Ishikawa (cell line): ENCODE data around the gene LHPP.

ENCODE experiments used
- CEBPB ChIP-seq: IDR thresholded peaks from 2 replicates; pipeline ENCODE4 v1.6.1; 2012
- CREB1 ChIP-seq: IDR thresholded peaks from 2 replicates; pipeline ENCODE4 v1.6.1; 2012; ENCODE audit warnings: low read depth
- EGR1 ChIP-seq: IDR thresholded peaks from 2 replicates; pipeline ENCODE4 v1.6.1; 2012
- EP300 ChIP-seq: IDR thresholded peaks from 2 replicates; pipeline ENCODE4 v1.6.1; 2012; ENCODE audit warnings: borderline replicate concordance
- FOXM1 ChIP-seq: IDR thresholded peaks from 2 replicates; pipeline ENCODE4 v1.6.1; 2012; ENCODE audit warnings: low read depth, borderline replicate concordance
- MAX ChIP-seq: IDR thresholded peaks from 2 replicates; pipeline ENCODE4 v1.6.1; 2012
- NFIC ChIP-seq: IDR thresholded peaks from 2 replicates; pipeline ENCODE4 v1.6.1; 2012
- RAD21 ChIP-seq: IDR thresholded peaks from 2 replicates; pipeline ENCODE4 v1.6.1; 2012; ENCODE audit warnings: low read depth
- REST ChIP-seq: IDR thresholded peaks from 2 replicates; pipeline ENCODE4 v1.6.1; 2012; ENCODE audit warnings: low read depth, mild to moderate bottlenecking
- TAF1 ChIP-seq: IDR thresholded peaks from 2 replicates; pipeline ENCODE4 v1.6.1; 2012; ENCODE audit warnings: low read depth, mild to moderate bottlenecking
- TCF12 ChIP-seq: IDR thresholded peaks from 2 replicates; pipeline ENCODE4 v1.6.1; 2012; ENCODE audit warnings: low read depth
- TEAD4 ChIP-seq: IDR thresholded peaks from 2 replicates; pipeline ENCODE4 v1.6.1; 2012
- USF1 ChIP-seq: IDR thresholded peaks from 2 replicates; pipeline ENCODE4 v1.6.1; 2012
- YY1 ChIP-seq: IDR thresholded peaks from 2 replicates; pipeline ENCODE4 v1.6.1; 2012; ENCODE audit warnings: low read depth
- ZBTB7A ChIP-seq: IDR thresholded peaks from 2 replicates; pipeline ENCODE4 v1.6.1; 2012; ENCODE audit warnings: low read depth

Gene LHPP

GRCh38 chr10:124637091-124637700, 175.6 kb downstream of the LHPP start:
- TF ChIP-seq FOXM1 (no peak), NFIC (no peak), CREB1 (no peak), REST (no peak), CEBPB (no peak), EP300 (no peak), YY1 (no peak), MAX (no peak), TEAD4 (no peak), USF1 (no peak), ZBTB7A (no peak), TCF12 (no peak), TAF1 (no peak), EGR1 (no peak), RAD21 (no peak)

- TF ChIP-seq MAX (no peak), CREB1 (no peak)
These were observed 176.1 kb downstream of the LHPP start for GRCh38 chr10:124637746-124638145.

- TF ChIP-seq FOXM1 = no peak
- TF ChIP-seq TCF12 = no peak
- TF ChIP-seq ZBTB7A = no peak
These were observed 177.6 kb downstream of the LHPP start for GRCh38 chr10:124639206-124639605.

- no peak for TF ChIP-seq CEBPB
- no peak for TF ChIP-seq TCF12
- no peak for TF ChIP-seq EP300
These were observed 178.0 kb downstream of the LHPP start for GRCh38 chr10:124639646-124640045.

GRCh38 chr10:124640056-124640455, 178.4 kb downstream of the LHPP start:
- TF ChIP-seq EGR1 (no peak), TEAD4 (no peak), ZBTB7A (no peak), TAF1 (no peak), EP300 (no peak), CREB1 (no peak), USF1 (no peak), MAX (no peak), REST (no peak), YY1 (no peak), TCF12 (no peak), FOXM1 (no peak), CEBPB (no peak), NFIC (no peak)

- TF ChIP-seq EGR1 = no peak
- no peak for TF ChIP-seq TEAD4
- no peak for TF ChIP-seq NFIC
- TF ChIP-seq RAD21 = no peak
- TF ChIP-seq USF1 = no peak
- TF ChIP-seq EP300 = no peak
- no peak for TF ChIP-seq YY1
- TF ChIP-seq TCF12 = no peak
- TF ChIP-seq CEBPB = no peak
These were observed 179.1 kb downstream of the LHPP start for GRCh38 chr10:124640538-124641231.
